T-helper 17 cell (primary cell): ENCODE results near the gene TAC4. TPM values are rescaled to one million over a fixed set of nuclear protein-coding genes. Genes with fewer than 3 reads are reported as not detected.

ENCODE experiments used
- ATAC-seq: fragments of 150-1000 bp; cut with Tn5 transposase; 2 replicates; pipeline ENCODE4 v1.10.0; 2021; ENCODE audit warnings: mild to moderate bottlenecking, moderate library complexity
- DNase-seq, 3 donors: peaks; one replicate each; pipeline versions ENCODE4 v3.0.0 to v3.0.0-alpha.2; 2020 to 2021
- H3K9me3 ChIP-seq: one replicate; pipeline ENCODE4 v1.7.0; 2013; ENCODE audit warnings: low read length, mild to moderate bottlenecking; ENCODE audit not compliant: control insufficient read depth, poor library complexity, severe bottlenecking
- H3K27ac Mint-ChIP-seq: one replicate; pipeline ENCODE4 v1.8.0; 2022; ENCODE audit warnings: mild to moderate bottlenecking, moderate library complexity, mixed read lengths
- H3K27me3 Mint-ChIP-seq: one replicate; pipeline ENCODE4 v1.8.0; 2022; ENCODE audit warnings: mixed read lengths
- H3K36me3 Mint-ChIP-seq: one replicate; pipeline ENCODE4 v1.8.0; 2022; ENCODE audit warnings: low read depth, mixed read lengths
- H3K4me1 Mint-ChIP-seq: one replicate; pipeline ENCODE4 v1.8.0; 2022; ENCODE audit warnings: mild to moderate bottlenecking, mixed read lengths
- H3K4me3 Mint-ChIP-seq: one replicate; pipeline ENCODE4 v1.8.0; 2022; ENCODE audit warnings: mild to moderate bottlenecking, moderate library complexity, mixed read lengths
- total RNA-seq, 4 donors: library from RNA in 2 of 4; stranded (reverse) in 2 of 4; gene quantifications; one replicate each; pipeline ENCODE4 v1.2.3 and lab custom pipeline; 2022 to 2026

TAC4 gene
- total RNA-seq, result not detected
- total RNA-seq (lab: John Stamatoyannopoulos, UW), result 0 reads per million in 2 donors

DNA sequence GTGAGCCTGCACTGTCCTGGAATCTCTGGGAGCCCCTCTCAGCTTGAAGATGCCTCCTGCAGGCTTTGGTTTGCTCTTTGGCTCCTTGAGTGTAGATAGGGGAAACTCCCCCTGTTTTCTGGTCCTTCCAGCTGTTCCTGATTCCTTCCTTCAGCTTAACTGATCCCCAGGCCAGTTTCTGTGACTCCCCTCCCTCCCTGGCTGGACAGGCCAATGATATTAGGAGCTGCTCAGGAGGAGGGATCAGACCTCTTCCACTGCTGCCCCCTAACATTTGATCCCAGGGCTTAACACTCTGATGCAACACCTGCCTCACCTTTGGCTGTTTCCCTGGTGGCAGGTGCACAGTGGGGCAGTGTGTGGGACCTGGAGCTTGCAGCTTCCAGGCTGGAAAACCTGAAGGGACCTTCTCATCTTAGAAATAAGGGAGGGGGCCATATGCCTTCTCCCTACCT is at the start of gene TAC4:
TAC4 (minus strand) TSS at position 51 of the 455 bp plus-strand sequence. CDS start 52 bp downstream, outside the sequence.
- ATAC-seq (no peak), DNase-seq (no peak)
- Mint-ChIP-seq H3K27me3 (no peaks in the 10 kb centered on the region), H3K4me3 (peak within 1 kb of the TSS; percentile 55), H3K4me1 (peaks cover 33% of the 10 kb centered on the region), H3K36me3 (no peaks in the 10 kb centered on the region), H3K27ac (peak within 1 kb of the TSS; percentile 49)
- H3K9me3 ChIP-seq, result no peaks in the 10 kb centered on the region

- no peak overlapping the region for H3K27ac Mint-ChIP-seq
- no peak overlapping the region for H3K4me3 Mint-ChIP-seq
- DNase-seq (no peak), ATAC-seq (no peak)
- H3K36me3 Mint-ChIP-seq, result peaks cover 3% of the 10 kb centered on the region
- no peaks in the 10 kb centered on the region for H3K4me1 Mint-ChIP-seq
- peaks cover 93% of the 10 kb centered on the region for H3K27me3 Mint-ChIP-seq
- no peaks in the 10 kb centered on the region for H3K9me3 ChIP-seq
These were observed 49.0 kb upstream of the TAC4 start for GRCh38 chr17:49896860-49897259.

DNA sequence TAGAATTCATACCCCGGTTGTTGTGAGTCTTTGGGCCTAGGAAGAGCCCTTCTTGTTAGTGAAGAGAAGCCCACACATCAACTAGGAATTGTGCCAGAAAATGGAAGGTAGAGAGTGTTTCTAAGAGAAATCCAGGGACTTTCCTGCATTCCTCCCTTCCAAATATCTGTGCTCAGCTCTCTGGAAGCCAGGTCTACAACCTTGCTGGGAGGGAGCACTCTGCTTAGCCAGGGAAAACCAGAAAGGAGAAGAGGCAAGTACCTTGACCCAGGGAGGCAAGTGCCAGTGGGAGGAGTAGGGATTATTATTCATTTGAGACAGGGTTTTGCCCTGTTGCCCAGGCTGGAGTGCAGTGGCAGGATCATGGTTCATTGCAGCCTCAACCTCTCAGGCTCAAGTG is 48.4 kb upstream of the TAC4 start:
- Mint-ChIP-seq H3K27me3 (peaks cover 97% of the 10 kb centered on the region), H3K4me1 (no peaks in the 10 kb centered on the region), H3K4me3 (no peak overlapping the region), H3K27ac (no peak overlapping the region), H3K36me3 (peaks cover 3% of the 10 kb centered on the region)
- ATAC-seq (no peak), DNase-seq (no peak)
- H3K9me3 ChIP-seq, result no peaks in the 10 kb centered on the region

GRCh38 chr17:49895812-49896211 is 47.9 kb upstream of the TAC4 start:
- Mint-ChIP-seq H3K4me3 (no peak overlapping the region), H3K4me1 (peaks cover 3% of the 10 kb centered on the region), H3K27me3 (peaks cover 97% of the 10 kb centered on the region), H3K27ac (no peak overlapping the region), H3K36me3 (peaks cover 3% of the 10 kb centered on the region)
- ATAC-seq (no peak), DNase-seq (no peak)
- H3K9me3 ChIP-seq, result no peaks in the 10 kb centered on the region

DNA sequence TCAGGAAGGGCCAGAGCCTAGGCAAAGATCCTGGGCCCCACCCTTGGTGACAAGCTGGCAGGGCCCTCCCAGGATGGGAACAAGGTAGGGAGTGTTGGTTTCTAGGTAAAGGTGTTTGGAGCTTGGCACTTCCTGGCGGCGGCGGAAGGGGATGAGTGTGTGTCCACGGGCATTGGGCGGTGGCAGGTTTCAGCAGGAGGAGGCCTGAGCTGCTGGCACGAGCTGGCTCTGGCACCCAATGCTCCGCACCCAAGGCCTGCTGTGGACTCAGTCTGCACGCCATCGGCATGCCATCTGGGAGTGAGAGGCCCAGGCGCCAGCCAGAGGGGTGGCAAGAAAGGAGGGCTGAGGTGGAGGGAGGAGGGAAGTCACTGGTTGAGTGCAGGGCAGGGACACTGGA is 46.9 kb upstream of the TAC4 start:
- Mint-ChIP-seq H3K27me3 (peaks cover 87% of the 10 kb centered on the region), H3K4me3 (no peak overlapping the region), H3K4me1 (peaks cover 3% of the 10 kb centered on the region), H3K27ac (no peak overlapping the region), H3K36me3 (peaks cover 3% of the 10 kb centered on the region)
- no peak for ATAC-seq
- no peaks in the 10 kb centered on the region for H3K9me3 ChIP-seq
- no peak for DNase-seq

- peaks cover 77% of the 10 kb centered on the region for H3K27me3 Mint-ChIP-seq
- no peak overlapping the region for H3K4me3 Mint-ChIP-seq
- H3K4me1 Mint-ChIP-seq, result peaks cover 3% of the 10 kb centered on the region
- H3K27ac Mint-ChIP-seq, result no peak overlapping the region
- ATAC-seq (no peak), DNase-seq (no peak)
- H3K9me3 ChIP-seq, result no peaks in the 10 kb centered on the region
- no peaks in the 10 kb centered on the region for H3K36me3 Mint-ChIP-seq
These were observed 44.0 kb upstream of the TAC4 start for GRCh38 chr17:49891694-49892389.

DNA sequence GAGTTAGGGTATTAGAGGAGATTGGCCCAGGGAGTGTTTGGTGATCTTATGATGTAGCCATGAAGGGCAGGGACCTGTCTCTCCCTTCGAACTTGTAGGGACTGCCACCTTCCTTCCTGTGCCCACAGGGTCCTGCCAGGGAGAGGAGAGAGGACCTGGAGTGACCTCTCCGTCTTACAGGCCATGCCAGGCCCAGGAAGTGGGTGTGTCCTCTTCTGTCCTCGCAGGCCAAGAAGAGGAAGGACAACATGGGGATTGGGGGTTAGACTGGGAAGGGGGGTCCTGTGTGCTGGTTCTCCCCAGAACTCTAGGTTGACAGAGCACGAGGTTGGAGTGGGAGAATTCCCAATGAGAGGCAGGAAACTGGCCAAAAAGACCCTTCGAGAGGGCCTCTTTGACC is 43.4 kb upstream of the TAC4 start:
- no peaks in the 10 kb centered on the region for H3K9me3 ChIP-seq
- no peak for ATAC-seq
- Mint-ChIP-seq H3K4me1 (peaks cover 3% of the 10 kb centered on the region), H3K27ac (no peak overlapping the region), H3K36me3 (no peaks in the 10 kb centered on the region), H3K4me3 (no peak overlapping the region), H3K27me3 (peaks cover 74% of the 10 kb centered on the region)
- DNase-seq, result no peak

- H3K4me1 Mint-ChIP-seq, result peaks cover 3% of the 10 kb centered on the region
- H3K36me3 Mint-ChIP-seq, result no peaks in the 10 kb centered on the region
- ATAC-seq (no peak), DNase-seq (no peak)
- H3K9me3 ChIP-seq, result no peaks in the 10 kb centered on the region
- H3K4me3 Mint-ChIP-seq, result no peak overlapping the region
- peaks cover 71% of the 10 kb centered on the region for H3K27me3 Mint-ChIP-seq
- H3K27ac Mint-ChIP-seq, result no peak overlapping the region
These were observed 43.0 kb upstream of the TAC4 start for GRCh38 chr17:49890852-49891251.

GRCh38 chr17:49890077-49890821 is 42.4 kb upstream of the TAC4 start:
- Mint-ChIP-seq H3K36me3 (no peaks in the 10 kb centered on the region), H3K4me3 (no peak overlapping the region), H3K27ac (no peak overlapping the region), H3K4me1 (peaks cover 3% of the 10 kb centered on the region), H3K27me3 (peaks cover 71% of the 10 kb centered on the region)
- ATAC-seq, result no peak
- DNase-seq, result no peak
- H3K9me3 ChIP-seq, result no peaks in the 10 kb centered on the region

DNA sequence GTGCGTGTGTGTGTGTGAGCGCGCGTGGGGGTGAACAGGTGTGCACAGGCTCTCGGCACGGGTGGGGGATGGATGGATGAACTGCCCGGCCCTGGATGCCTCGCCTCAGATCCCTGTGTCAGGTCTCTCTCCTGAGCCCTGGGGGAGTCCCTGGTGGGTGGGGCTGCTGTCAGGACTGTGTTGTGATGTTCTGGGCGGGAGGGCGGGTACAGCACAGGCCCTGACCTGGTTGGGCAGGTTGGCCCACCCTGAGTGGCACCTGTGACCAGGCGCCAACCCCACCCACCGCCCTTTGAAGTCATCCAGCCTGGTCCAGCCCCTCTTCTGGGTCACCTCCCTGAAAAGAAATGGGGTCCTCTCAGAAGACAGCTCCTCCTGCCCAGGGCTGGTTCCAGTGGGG is 41.6 kb upstream of the TAC4 start:
- H3K4me3 Mint-ChIP-seq, result no peak overlapping the region
- DNase-seq (no peak), ATAC-seq (no peak)
- H3K27ac Mint-ChIP-seq, result no peak overlapping the region
- no peaks in the 10 kb centered on the region for H3K9me3 ChIP-seq
- peaks cover 3% of the 10 kb centered on the region for H3K4me1 Mint-ChIP-seq
- H3K27me3 Mint-ChIP-seq, result peaks cover 70% of the 10 kb centered on the region
- H3K36me3 Mint-ChIP-seq, result no peaks in the 10 kb centered on the region

DNA sequence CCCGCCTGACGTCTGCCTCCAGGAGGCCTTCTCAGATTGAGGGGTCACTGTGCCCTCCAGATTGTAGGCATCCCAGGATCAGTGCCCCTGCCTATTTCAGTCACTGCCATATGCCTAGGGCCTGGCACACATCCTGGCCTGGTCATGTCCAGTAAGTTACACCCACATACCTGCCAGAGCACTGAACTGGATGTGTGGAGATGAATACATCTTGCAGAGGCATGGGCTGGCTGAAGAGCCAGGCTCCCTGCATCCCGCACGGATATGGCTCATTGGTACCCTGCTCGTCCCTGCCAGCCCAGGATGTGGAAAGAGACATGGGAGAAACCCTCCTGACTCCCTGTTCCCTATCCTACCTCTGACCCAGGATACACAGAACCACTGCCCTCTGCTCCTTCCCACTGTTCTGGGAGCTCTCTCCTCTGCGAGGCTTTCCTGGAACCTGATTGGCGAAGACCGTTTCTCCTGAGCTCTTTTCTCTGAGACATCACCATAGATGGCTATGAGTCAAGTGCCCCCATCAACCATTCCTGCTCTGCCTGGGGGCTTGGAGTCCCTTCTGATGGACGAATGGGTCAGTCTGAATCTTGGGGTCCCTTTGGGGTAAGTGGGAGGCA is 40.0 kb upstream of the TAC4 start:
- Mint-ChIP-seq H3K36me3 (no peaks in the 10 kb centered on the region), H3K4me3 (no peak overlapping the region), H3K4me1 (peaks cover 3% of the 10 kb centered on the region), H3K27me3 (peaks cover 69% of the 10 kb centered on the region), H3K27ac (no peak overlapping the region)
- DNase-seq, result no peak
- ATAC-seq, result no peak
- H3K9me3 ChIP-seq, result no peaks in the 10 kb centered on the region

- H3K27me3 Mint-ChIP-seq, result peaks cover 67% of the 10 kb centered on the region
- H3K4me3 Mint-ChIP-seq, result no peak overlapping the region
- DNase-seq, result no peak
- H3K27ac Mint-ChIP-seq, result no peak overlapping the region
- no peak for ATAC-seq
- H3K36me3 Mint-ChIP-seq, result no peaks in the 10 kb centered on the region
- H3K4me1 Mint-ChIP-seq, result peaks cover 3% of the 10 kb centered on the region
- H3K9me3 ChIP-seq, result no peaks in the 10 kb centered on the region
These were observed 39.3 kb upstream of the TAC4 start for GRCh38 chr17:49887086-49887743.

- DNase-seq (no peak), ATAC-seq (no peak)
- Mint-ChIP-seq H3K4me1 (peaks cover 2% of the 10 kb centered on the region), H3K4me3 (no peak overlapping the region), H3K27me3 (peaks cover 58% of the 10 kb centered on the region), H3K36me3 (no peaks in the 10 kb centered on the region), H3K27ac (no peak overlapping the region)
- no peaks in the 10 kb centered on the region for H3K9me3 ChIP-seq
These were observed 38.2 kb upstream of the TAC4 start for GRCh38 chr17:49886036-49886435.
